ENCODE data around the gene CDKAL1.
A peak's percentile ranks its signal among the peaks of the same experiment; 100 is the strongest.
"Not testable (repeated sequence)": the region's sequence is repeated elsewhere in the genome, so short reads cannot be mapped to it uniquely, and the experiment has no call there.

CDKAL1 gene

DNA sequence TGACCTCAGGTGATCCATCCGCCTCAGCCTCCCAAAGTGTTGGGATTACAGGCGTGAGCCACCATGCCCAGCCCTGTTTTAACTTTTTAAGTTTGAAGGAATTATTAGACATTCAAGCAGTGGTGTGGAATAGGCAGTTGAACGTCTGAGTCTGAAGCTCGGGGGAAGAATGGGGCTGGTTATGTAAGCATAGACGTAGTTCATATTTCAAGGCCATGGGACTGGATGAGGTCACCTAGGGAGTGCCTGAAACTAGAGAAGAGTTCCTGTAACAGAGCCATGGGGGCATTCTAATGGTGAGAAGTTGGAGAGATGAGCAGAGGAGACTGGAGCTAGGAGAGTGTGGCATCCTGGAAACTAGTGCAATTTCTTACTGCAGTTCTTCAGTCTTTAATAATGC is 6.4 kb downstream of the CDKAL1 start:
- no peak overlapping the region for H3K27ac ChIP-seq

GRCh38 chr6:20541382-20541781 is 7.1 kb downstream of the CDKAL1 start:
- H3K27ac ChIP-seq: no peak overlapping the region
- TF ChIP-seq, protein P1, sequence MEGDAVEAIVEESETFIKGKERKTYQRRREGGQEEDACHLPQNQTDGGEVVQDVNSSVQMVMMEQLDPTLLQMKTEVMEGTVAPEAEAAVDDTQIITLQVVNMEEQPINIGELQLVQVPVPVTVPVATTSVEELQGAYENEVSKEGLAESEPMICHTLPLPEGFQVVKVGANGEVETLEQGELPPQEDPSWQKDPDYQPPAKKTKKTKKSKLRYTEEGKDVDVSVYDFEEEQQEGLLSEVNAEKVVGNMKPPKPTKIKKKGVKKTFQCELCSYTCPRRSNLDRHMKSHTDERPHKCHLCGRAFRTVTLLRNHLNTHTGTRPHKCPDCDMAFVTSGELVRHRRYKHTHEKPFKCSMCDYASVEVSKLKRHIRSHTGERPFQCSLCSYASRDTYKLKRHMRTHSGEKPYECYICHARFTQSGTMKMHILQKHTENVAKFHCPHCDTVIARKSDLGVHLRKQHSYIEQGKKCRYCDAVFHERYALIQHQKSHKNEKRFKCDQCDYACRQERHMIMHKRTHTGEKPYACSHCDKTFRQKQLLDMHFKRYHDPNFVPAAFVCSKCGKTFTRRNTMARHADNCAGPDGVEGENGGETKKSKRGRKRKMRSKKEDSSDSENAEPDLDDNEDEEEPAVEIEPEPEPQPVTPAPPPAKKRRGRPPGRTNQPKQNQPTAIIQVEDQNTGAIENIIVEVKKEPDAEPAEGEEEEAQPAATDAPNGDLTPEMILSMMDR (conservative IDR thresholded peaks at IDR 0.05): no peak

More for the DNA sequence above, 6.4 kb downstream of the CDKAL1 start:
- TF ChIP-seq, protein P1 (conservative IDR thresholded peaks at IDR 0.05): no peak

DNA sequence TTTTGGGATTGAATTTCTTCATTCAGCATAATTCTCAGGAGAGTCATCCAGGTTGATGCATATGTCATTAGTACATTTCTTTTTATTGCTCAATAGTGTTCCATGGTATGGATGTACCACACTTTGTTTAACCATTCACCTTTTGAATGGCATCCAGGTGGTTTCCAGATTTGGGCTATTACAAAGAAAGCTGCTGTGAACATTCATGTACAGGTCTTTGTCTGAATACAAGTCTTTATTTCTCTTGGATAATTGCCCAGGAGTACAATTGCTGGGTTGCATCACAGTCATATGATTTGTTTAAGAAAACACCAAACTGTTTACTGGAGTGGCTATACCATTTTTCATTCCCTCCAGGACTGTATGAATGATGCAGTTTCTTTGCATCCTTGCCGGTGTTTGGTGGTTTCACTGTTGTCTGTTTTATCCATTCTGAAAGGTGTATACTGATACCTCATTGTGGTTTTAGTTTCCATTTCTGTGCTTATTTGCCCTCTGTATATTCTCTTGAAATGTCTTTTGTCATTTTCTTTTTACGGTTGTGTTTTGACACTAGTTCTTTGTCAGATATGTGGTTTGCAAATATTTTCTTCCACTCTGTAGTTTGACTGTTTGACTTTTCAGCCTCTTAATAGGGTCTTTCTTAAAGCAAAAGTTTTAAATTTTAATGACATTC is 8.8 kb downstream of the CDKAL1 start:
- TF ChIP-seq, protein P1 (conservative IDR thresholded peaks at IDR 0.05): no peak
- H3K27ac ChIP-seq: peak overlapping the region; percentile 3

GRCh38 chr6:20548264-20548663 is 14.0 kb downstream of the CDKAL1 start:
- H3K27ac ChIP-seq: no peak overlapping the region
- TF ChIP-seq, protein P1 (conservative IDR thresholded peaks at IDR 0.05): no peak

- not testable (repeated sequence) for H3K27ac ChIP-seq
Observed at GRCh38 chr6:20549398-20549797, 15.1 kb downstream of the CDKAL1 start.

GRCh38 chr6:20554326-20554725 is 20.1 kb downstream of the CDKAL1 start:
- H3K27ac ChIP-seq: no peak overlapping the region
- TF ChIP-seq, protein P1 (conservative IDR thresholded peaks at IDR 0.05): no peak

DNA sequence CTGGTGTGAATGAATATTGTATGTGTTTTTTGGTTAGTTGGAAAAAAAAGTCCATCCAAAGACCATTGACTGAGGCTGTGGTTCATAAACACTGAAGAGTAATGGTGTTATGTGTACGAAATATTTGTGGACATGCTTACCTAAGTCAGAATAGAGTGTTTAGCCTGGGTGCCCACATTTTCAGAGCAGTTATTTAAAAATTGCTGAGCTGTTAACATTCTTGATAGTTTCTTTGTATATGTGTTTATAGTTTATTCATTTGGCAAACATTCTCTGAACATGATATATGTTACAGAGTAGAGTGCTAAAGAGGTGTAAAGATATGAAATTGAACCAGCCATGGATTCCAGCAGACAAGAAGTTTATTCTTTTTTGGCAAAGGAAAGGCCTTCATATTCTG is 20.6 kb downstream of the CDKAL1 start:
- no peak overlapping the region for H3K27ac ChIP-seq
- TF ChIP-seq, protein P1 (conservative IDR thresholded peaks at IDR 0.05): no peak

DNA sequence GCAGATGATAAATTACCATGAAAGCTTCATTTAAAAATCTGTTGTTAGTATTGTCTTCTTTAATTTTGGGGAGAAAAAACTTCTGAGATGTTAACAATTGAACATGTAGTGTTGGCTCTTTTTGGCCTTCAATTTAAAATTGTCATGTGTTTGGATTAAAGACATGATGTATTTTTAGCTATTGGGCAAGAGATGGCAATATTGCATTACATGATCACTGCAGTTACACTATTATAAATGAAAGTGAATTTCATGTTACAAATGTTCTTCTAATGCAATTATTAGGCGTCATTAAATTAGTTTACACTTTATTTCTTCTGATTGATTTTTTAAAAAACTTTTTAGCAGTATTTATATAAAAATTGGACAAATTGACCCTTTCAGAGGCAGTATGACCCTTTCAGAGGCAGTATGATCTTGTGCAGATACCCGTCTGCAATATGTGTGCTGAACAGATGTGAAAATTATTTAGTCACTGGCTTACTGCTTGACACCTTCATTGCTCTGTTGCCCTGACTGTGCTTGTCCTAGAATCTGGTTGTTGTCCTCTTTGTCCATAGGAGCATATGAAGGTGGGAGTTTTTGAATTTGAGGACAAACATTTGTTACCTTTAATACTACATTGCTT is 25.8 kb downstream of the CDKAL1 start:
- peak overlapping the region; percentile 52 for H3K27ac ChIP-seq
- TF ChIP-seq, protein P1 (conservative IDR thresholded peaks at IDR 0.05): no peak
